Ishikawa (cell line): ENCODE measurements around the gene TPD52L1.

ENCODE experiments used
- CEBPB ChIP-seq: IDR thresholded peaks from 2 replicates; pipeline ENCODE4 v1.6.1; 2012
- EGR1 ChIP-seq: IDR thresholded peaks from 2 replicates; pipeline ENCODE4 v1.6.1; 2012
- EP300 ChIP-seq: IDR thresholded peaks from 2 replicates; pipeline ENCODE4 v1.6.1; 2012; ENCODE audit warnings: borderline replicate concordance
- RAD21 ChIP-seq: IDR thresholded peaks from 2 replicates; pipeline ENCODE4 v1.6.1; 2012; ENCODE audit warnings: low read depth
- REST ChIP-seq: IDR thresholded peaks from 2 replicates; pipeline ENCODE4 v1.6.1; 2012; ENCODE audit warnings: low read depth, mild to moderate bottlenecking
- TAF1 ChIP-seq: IDR thresholded peaks from 2 replicates; pipeline ENCODE4 v1.6.1; 2012; ENCODE audit warnings: low read depth, mild to moderate bottlenecking
- TCF12 ChIP-seq: IDR thresholded peaks from 2 replicates; pipeline ENCODE4 v1.6.1; 2012; ENCODE audit warnings: low read depth
- USF1 ChIP-seq: IDR thresholded peaks from 2 replicates; pipeline ENCODE4 v1.6.1; 2012
- YY1 ChIP-seq: IDR thresholded peaks from 2 replicates; pipeline ENCODE4 v1.6.1; 2012; ENCODE audit warnings: low read depth
- ZBTB7A ChIP-seq: IDR thresholded peaks from 2 replicates; pipeline ENCODE4 v1.6.1; 2012; ENCODE audit warnings: low read depth

- TF ChIP-seq EP300 (no peak), ZBTB7A (no peak), CEBPB (no peak), RAD21 (no peak), YY1 (no peak), TAF1 (no peak), EGR1 (no peak), REST (no peak), TCF12 (no peak), USF1 (no peak)
Measured at GRCh38 chr6:125251516-125252220, 98.1 kb downstream of the TPD52L1 start.
